Thoracic aorta (tissue), 2 donors: ENCODE measurements around the gene GATAD2A. TPM values are rescaled to one million over a fixed set of nuclear protein-coding genes. Genes with fewer than 3 reads are reported as not detected.

Source experiments
- ATAC-seq: fragments of 150-250 bp; one replicate; pipeline ENCODE4 v1.8.0; 2017; ENCODE audit warnings: low read depth; ENCODE audit not compliant: insufficient number of reproducible peaks, low FRiP score
- DNase-seq: peaks from one replicate; pipeline ENCODE4 v3.0.0-alpha.2; 2020; ENCODE audit warnings: low spot score
- H3K27ac ChIP-seq, 2 donors: fragments of 200-600 bp; sonication (generic); 1 replicate in 1 of 2; 2 replicates in 1 of 2; pipeline ENCODE4 v1.5.1; 2016; ENCODE audit warnings: mild to moderate bottlenecking in 2 of 2, moderate library complexity in 2 of 2
- H3K27me3 ChIP-seq: fragments of 200-600 bp; sonication (generic); replicated peaks from 2 replicates; pipeline ENCODE4 v1.6.0; 2016; ENCODE audit warnings: mild to moderate bottlenecking; ENCODE audit not compliant: insufficient read depth
- H3K36me3 ChIP-seq: fragments of 200-600 bp; sonication (generic); one replicate; pipeline ENCODE4 v1.5.1; 2016
- H3K4me1 ChIP-seq, 2 donors: fragments of 200-600 bp; sonication (generic); 1 replicate in 1 of 2; 2 replicates in 1 of 2; pipeline versions ENCODE4 v1.5.1 to v1.6.0; 2016; ENCODE audit warnings: low read depth in 2 of 2, mild to moderate bottlenecking in 1 of 2; ENCODE audit not compliant: control insufficient read depth in 1 of 2
- H3K4me3 ChIP-seq: fragments of 200-600 bp; sonication (generic); 2 replicates; pipeline ENCODE4 v1.5.1; 2016; ENCODE audit warnings: mild to moderate bottlenecking
- H3K9me3 ChIP-seq: fragments of 200-600 bp; sonication (generic); 2 replicates; pipeline ENCODE4 v1.5.1; 2016
- CTCF ChIP-seq: fragments of 200-600 bp; sonication (generic); IDR thresholded peaks from one replicate; pipeline ENCODE4 v1.5.1; 2019; ENCODE audit warnings: antibody characterized with exemption
- total RNA-seq, 2 donors: library from RNA; depleted of rRNA; stranded (reverse); fragments of >200 nt; gene quantifications; one replicate each; pipeline versions ENCODE4 v1.1.0 to v1.2.3, GENCODE V29; 2016

GATAD2A gene
- total RNA-seq, 2 donors from 2014 or later: 55.9 to 79.1 TPM

GRCh38 chr19:19543640-19544039 lies 138.2 kb downstream of the GATAD2A start:
- DNase-seq (no peak), ATAC-seq (no peak)
- H3K4me3 ChIP-seq: no peak overlapping the region
- H3K9me3 ChIP-seq: no peaks in the 10 kb centered on the region
- H3K27me3 ChIP-seq: no peaks in the 10 kb centered on the region
- H3K27ac ChIP-seq: no peak overlapping the region
- H3K36me3 ChIP-seq: no peaks in the 10 kb centered on the region
- no peak for TF ChIP-seq CTCF
- H3K4me1 ChIP-seq: peaks cover 0 to 18% of the 10 kb centered on the region in 2 donors

- H3K27ac ChIP-seq: no peak overlapping the region
- H3K4me1 ChIP-seq: peaks cover 0 to 12% of the 10 kb centered on the region in 2 donors
- H3K4me3 ChIP-seq: no peak overlapping the region
- DNase-seq (no peak), ATAC-seq (no peak)
- TF ChIP-seq CTCF: no peak
- no peaks in the 10 kb centered on the region for H3K36me3 ChIP-seq
- no peaks in the 10 kb centered on the region for H3K9me3 ChIP-seq
- no peaks in the 10 kb centered on the region for H3K27me3 ChIP-seq
These were observed 138.9 kb downstream of the GATAD2A start for GRCh38 chr19:19544257-19544953.

GRCh38 chr19:19544954-19545591 lies 139.6 kb downstream of the GATAD2A start:
- ATAC-seq (no peak), DNase-seq (no peak)
- Histone ChIP-seq H3K4me3 (no peak overlapping the region), H3K4me1 (peaks cover 0 to 9% of the 10 kb centered on the region in 2 donors), H3K36me3 (no peaks in the 10 kb centered on the region), H3K9me3 (no peaks in the 10 kb centered on the region), H3K27me3 (no peaks in the 10 kb centered on the region), H3K27ac (no peak overlapping the region)
- TF ChIP-seq CTCF: no peak

- peaks cover 0 to 5% of the 10 kb centered on the region in 2 donors for H3K4me1 ChIP-seq
- TF ChIP-seq CTCF: no peak
- no peaks in the 10 kb centered on the region for H3K36me3 ChIP-seq
- no peaks in the 10 kb centered on the region for H3K9me3 ChIP-seq
- DNase-seq: no peak
- ATAC-seq: no peak
- H3K27me3 ChIP-seq: no peaks in the 10 kb centered on the region
- H3K27ac ChIP-seq: no peak overlapping the region
- H3K4me3 ChIP-seq: no peak overlapping the region
These were observed 140.2 kb downstream of the GATAD2A start for GRCh38 chr19:19545707-19546106.

GRCh38 chr19:19546751-19547162 lies 141.3 kb downstream of the GATAD2A start:
- no peaks in the 10 kb centered on the region for H3K9me3 ChIP-seq
- TF ChIP-seq CTCF: no peak
- no peak for ATAC-seq
- no peak overlapping the region for H3K4me3 ChIP-seq
- no peaks in the 10 kb centered on the region for H3K36me3 ChIP-seq
- no peak for DNase-seq
- no peaks in the 10 kb centered on the region for H3K4me1 ChIP-seq
- H3K27me3 ChIP-seq: no peaks in the 10 kb centered on the region
- H3K27ac ChIP-seq: no peak overlapping the region
